ENCODE measurements around the gene PRMT7.

Gene PRMT7, protein sequence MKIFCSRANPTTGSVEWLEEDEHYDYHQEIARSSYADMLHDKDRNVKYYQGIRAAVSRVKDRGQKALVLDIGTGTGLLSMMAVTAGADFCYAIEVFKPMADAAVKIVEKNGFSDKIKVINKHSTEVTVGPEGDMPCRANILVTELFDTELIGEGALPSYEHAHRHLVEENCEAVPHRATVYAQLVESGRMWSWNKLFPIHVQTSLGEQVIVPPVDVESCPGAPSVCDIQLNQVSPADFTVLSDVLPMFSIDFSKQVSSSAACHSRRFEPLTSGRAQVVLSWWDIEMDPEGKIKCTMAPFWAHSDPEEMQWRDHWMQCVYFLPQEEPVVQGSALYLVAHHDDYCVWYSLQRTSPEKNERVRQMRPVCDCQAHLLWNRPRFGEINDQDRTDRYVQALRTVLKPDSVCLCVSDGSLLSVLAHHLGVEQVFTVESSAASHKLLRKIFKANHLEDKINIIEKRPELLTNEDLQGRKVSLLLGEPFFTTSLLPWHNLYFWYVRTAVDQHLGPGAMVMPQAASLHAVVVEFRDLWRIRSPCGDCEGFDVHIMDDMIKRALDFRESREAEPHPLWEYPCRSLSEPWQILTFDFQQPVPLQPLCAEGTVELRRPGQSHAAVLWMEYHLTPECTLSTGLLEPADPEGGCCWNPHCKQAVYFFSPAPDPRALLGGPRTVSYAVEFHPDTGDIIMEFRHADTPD

DNA sequence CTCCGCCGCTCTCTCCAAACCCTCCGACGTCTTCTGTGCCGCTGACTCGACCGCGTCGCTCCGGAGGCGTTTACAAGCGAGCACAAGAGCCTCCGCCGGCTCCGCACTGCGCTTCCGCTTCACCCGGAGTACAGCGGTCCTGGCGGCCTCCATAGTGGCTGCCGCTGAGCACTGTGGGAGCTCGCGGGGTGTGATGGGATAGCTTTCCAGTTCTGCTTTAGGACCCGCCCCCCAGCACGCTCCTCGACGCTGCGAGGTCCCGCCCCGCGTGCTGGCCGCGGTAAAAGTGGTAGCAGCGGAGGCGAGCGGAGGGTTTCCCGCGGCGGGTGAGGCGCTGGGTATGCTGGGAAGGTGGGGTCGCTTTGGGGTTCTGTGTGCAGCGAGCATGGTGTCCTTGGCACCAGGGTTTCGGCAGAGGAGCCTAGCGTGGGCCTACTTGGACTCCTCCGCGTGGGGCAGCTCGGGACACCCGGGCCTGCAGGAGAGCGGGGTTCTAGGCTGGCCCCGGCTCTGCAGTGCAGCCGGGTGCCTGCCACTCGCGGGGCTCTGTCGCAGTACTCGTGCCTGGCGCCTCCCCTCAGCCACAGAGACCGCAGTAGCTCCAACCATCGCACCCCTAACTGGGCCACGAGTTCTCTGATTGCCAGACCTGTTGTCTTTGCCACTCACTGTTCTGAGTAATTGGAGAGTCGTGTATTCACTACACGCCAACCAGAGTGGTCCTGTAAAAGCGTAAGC is at the start of gene PRMT7, which contains the start of gene SLC7A6OS:
TSS of gene PRMT7 (plus strand) at position 246 of the 738 bp plus-strand sequence. CDS start 4,961 bp downstream, outside the sequence.
TSS of gene SLC7A6OS (minus strand) at position 173 of the 738 bp plus-strand sequence. CDS start at position 153, 20 bp downstream.
- TF ChIP-seq JUND (IDR thresholded peaks at IDR 0.05; ENCODE audit: low read depth): no peak
- in situ Hi-C loops (cut with HindIII; ENCODE audit: low pct_unique_long_range_greater_than_20kb, low sequenced_read_pairs): no loop called here

DNA sequence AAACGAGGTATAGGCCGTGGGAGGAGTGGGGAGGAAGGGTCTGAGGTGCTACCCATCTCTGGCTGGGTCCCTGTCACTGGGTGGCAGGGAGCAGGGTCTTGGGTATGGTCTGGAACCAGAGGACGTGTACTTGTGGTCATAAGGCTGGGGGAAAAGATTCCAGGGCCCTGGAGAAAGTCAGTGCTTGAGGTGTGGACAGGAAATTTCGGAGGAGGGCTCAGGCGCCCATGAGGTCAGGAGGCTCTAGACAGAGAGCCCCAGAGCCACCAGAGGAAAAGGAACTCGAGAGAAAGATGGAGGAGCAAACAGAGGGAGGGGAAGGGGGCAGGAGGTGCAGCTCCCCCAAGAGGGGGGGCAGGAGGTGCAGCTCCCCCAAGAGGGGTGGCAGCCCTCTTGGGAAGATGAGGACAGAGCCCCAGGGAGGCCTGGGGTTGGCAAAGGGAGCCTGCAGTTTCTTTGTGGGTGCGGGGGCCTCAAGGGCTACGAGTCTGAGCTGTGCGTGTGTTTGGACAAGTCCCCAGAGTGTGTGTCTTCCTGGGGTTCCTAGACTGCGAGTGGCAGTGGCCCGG is 47.2 kb upstream of the PRMT7 start:
- no peak for DNase-seq (ENCODE audit: low read depth in 1 of 2, low spot score in 1 of 2)
- in situ Hi-C loops (cut with HindIII; ENCODE audit: low pct_unique_long_range_greater_than_20kb, low sequenced_read_pairs): no loop called here
- no peak for TF ChIP-seq JUND (IDR thresholded peaks at IDR 0.05; ENCODE audit: low read depth)

More for the DNA sequence above, at the start of gene PRMT7, which contains the start of gene SLC7A6OS:
- DNase-seq (ENCODE audit: low read depth in 1 of 2, low spot score in 1 of 2): peak; percentile 91 to 96

DNA sequence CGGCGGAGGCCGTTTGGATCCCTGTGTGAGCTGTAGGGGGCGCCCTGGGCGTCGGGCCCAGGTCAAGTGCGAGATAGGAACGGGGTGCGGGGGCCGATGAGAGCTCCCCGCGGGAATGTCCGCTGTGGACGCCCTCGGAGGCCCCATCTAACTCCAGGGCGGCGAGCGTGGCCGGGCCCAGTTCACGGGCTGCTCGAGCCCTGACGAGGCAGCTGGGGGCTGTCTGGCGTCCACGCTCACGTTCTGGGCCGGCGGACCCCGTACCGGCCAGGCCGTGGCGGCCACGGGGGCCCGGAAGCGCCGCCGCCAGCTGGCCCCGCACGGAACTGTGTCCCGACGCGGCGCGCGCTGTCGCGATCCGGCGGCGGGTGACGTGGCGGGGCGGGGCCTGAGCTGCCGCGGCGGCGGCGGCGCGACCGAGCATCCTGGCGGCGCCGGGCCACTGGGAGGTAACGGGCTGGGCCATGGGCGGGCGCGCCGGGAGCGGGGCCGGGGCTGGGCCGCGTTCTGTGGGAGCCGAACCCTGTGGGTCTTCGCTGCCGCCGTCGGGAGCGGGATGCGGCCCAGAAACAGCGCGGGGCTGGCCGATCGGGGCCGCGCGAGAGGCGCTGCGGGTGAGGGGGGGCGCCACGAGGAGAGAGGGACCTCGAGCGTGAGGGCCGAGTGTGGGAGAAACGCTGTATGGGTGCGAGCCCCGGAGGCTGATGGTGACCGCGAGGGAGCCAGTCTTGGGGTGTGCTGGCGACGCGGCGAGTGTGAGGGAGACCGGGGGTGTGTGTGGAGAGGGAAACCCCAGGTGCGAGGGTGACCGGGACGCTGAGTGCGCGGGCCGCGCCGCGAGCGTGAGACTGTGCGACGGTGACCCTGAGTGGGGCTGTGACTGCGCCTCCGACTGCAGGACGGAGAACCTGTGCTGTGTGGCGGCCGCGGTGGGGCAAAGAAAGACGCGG is 46.4 kb upstream of the PRMT7 start, which contains the start of gene SLC7A6:
TSS of gene SLC7A6 (plus strand) at position 399 of the 950 bp plus-strand sequence. CDS start 10,201 bp downstream, outside the sequence.
- in situ Hi-C loops (cut with HindIII; ENCODE audit: low pct_unique_long_range_greater_than_20kb, low sequenced_read_pairs): no loop called here
- DNase-seq (ENCODE audit: low read depth in 1 of 2, low spot score in 1 of 2): peak; percentile 75 to 82

DNA sequence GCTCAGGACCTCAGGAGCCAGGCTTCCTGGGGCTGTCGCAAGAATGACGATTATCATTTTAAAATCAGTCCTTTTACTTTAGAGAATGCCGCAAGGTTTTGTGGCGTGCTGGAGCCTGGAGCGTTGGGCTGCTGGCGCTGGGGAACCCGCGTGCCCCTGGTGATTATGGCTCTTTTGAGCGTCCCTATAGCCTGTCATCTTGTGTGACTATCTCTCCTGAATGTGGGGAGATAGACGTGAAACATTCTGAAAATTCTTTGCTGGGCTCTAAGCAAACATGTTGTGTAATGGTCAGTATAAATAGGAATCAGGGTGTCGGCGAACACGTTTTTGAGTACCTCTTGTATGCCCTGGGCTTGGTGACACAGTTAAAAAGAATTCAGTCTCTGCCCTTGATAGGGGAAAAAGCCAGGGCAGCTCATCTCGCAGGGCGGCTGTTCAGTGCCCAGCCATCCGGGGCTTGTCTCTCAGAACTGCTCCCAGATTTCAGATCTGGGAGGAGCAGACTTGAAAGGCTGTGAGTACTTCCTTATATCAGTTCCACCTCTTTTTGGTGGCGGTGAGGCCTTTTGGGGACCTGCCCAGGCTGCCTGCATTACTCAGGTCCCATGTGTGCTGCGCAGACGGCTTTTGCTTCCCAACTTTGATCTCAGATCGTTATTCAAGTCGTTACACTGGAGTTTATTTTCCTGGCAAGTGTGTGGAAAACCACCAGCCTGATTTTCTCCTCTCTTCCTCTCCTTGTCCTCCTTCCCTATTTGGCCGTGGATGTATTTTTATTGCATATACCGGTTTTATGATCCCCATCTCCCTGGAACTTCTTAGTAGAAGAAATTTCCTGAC is 45.5 kb upstream of the PRMT7 start:
- in situ Hi-C loops (cut with HindIII; ENCODE audit: low pct_unique_long_range_greater_than_20kb, low sequenced_read_pairs): no loop called here
- peak; percentile 39 to 84 for DNase-seq (ENCODE audit: low read depth in 1 of 2, low spot score in 1 of 2)

More for the DNA sequence above, 46.4 kb upstream of the PRMT7 start, which contains the start of gene SLC7A6:
- no peak for TF ChIP-seq JUND (IDR thresholded peaks at IDR 0.05; ENCODE audit: low read depth)

DNA sequence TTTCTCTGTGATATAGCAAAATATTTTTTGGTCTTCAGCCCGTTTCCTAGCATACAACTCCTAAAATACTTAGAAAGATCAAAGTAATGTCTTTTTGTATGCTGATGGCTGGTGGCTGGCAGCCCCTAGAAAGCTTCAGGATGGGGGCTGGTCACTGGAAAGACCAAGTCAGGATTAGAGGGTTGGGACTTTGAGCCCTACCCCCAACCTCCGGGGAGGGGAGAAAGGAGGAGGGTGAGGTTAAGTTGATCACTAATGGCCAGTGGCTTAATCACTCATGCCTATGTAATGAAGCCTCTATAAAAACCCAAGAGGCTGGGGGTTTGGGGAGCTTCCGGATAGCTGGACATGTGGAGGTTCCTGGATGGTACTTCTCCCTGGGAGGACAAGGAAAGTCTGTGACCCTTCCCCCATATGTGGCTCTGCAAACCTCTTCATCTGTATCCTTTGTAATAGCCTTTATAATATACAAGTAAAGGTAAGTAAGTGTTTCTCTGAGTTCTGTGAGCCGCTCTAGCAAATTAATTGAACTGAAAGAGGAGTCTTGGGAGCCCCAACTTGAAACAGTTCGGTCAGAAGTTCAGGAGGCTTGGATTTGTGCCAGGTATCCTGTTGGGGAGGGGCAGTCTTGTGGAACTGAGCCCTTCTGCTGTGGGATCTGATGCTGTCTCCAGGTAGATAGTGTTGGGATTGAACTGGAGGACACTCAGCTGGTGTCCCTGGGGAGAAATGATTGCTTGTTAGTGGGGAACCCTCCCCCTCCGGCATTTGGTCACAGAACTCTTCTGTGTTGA is 43.0 kb upstream of the PRMT7 start:
- peak in 1 of 2 experiments; percentile 38 for DNase-seq (ENCODE audit: low read depth in 1 of 2, low spot score in 1 of 2)
- no peak for TF ChIP-seq JUND (IDR thresholded peaks at IDR 0.05; ENCODE audit: low read depth)
- in situ Hi-C loops (cut with HindIII; ENCODE audit: low pct_unique_long_range_greater_than_20kb, low sequenced_read_pairs): no loop called here

More for the DNA sequence above, 45.5 kb upstream of the PRMT7 start:
- TF ChIP-seq JUND (IDR thresholded peaks at IDR 0.05; ENCODE audit: low read depth): no peak

DNA sequence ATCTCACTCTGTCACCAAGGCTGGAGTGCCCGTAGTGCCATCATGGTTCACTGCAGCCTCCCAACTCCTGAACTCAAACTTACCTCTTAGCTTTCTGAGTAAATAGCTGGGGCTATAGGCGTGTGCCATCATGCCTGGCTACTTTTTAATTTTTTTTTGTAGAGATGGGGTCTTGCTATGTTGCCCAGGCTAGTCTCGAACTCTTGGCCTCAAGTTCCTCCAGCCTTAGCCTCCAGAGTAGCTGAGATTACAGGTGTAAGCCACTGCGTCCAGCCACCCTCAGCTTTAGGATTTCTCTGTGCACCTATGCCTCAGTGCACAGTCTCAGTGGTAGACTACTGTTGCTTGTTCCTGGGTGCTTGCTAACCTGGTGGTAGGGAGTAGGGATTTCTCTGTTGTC is 41.0 kb upstream of the PRMT7 start:
- no peak for DNase-seq (ENCODE audit: low read depth in 1 of 2, low spot score in 1 of 2)
- in situ Hi-C loops (cut with HindIII; ENCODE audit: low pct_unique_long_range_greater_than_20kb, low sequenced_read_pairs): no loop called here
- no peak for TF ChIP-seq JUND (IDR thresholded peaks at IDR 0.05; ENCODE audit: low read depth)

DNA sequence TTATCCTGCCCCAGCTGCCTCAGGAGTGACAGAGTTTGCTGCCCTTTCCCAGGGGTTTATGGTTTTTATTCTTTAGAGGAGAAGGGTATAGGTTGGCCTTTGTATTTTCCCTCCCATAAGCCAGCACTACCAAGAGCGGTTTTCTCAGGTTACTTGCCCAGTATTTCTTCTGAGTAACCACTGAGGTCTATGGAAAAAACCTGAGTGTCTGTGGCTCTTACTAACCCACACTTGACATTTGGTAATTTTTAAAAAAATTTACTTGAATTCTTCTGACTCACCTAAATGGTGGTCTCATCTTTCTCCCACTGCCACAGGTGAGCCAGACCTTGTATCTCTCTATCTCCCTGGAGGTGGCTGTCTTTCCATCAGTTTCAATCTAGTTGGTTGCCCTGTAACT is 40.5 kb upstream of the PRMT7 start:
- in situ Hi-C loops (cut with HindIII; ENCODE audit: low pct_unique_long_range_greater_than_20kb, low sequenced_read_pairs): no loop called here
- no peak for DNase-seq (ENCODE audit: low read depth in 1 of 2, low spot score in 1 of 2)
- TF ChIP-seq JUND (IDR thresholded peaks at IDR 0.05; ENCODE audit: low read depth): no peak

DNA sequence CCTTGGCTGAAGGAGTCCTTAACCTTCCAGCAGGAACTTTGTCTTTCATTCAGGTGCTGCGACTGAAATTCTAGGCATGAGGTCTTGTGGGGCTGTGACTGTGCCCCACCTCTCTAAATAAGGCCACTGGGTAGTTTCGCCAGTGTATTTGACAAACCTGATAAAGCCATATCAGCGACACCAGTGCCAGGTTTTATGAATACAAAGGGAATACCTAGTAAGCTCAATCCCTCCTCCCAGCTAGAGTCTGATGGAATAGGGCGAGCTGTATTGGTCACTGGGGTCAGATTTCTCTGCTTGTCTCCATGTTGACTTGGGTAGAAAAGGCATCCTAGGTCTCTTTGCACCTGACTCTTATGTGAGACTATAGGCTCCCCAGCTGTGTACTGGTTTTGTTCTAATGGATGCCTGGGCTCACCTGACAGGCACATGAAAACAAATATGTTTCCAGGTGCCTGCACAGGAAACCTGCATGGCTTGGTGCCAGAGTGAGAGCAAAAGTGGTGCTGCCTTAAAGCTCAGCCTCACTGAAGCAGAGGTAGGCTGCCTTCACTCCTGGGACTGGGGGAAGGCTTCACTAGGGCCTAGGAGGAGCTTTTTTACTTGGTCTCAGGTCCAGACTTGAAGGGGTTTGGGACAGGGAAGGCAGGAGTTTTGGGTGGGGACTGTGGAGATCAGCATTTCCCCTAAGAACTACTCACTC is 38.2 kb upstream of the PRMT7 start:
- peak; percentile 21 to 49 for DNase-seq (ENCODE audit: low read depth in 1 of 2, low spot score in 1 of 2)
- no peak for TF ChIP-seq JUND (IDR thresholded peaks at IDR 0.05; ENCODE audit: low read depth)
- in situ Hi-C loops (cut with HindIII; ENCODE audit: low pct_unique_long_range_greater_than_20kb, low sequenced_read_pairs): no loop called here

DNA sequence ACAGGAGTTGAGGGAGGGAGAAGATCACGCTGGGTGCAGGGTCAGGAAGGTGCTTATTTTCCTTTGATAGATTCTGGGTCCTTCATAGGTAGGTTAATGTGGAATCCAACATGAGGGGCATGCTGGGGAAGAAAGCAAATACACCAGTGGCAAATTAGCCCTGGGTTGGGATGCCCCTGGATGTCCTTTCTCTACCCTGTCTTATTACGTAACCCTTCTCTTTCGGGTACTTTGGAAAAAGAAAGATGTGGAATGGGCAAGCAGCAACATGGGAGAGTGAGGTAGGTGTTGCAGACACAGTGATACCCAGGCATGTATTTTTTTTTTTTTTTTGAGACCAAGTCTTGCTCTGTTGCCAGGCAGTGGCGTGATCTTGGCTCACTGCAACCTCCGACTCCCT is 37.4 kb upstream of the PRMT7 start:
- in situ Hi-C loops (cut with HindIII; ENCODE audit: low pct_unique_long_range_greater_than_20kb, low sequenced_read_pairs): no loop called here
- TF ChIP-seq JUND (IDR thresholded peaks at IDR 0.05; ENCODE audit: low read depth): no peak
- no peak for DNase-seq (ENCODE audit: low read depth in 1 of 2, low spot score in 1 of 2)

All from T47D (cell line).